ENCODE measurements around the gene HIPK4.
"Not testable (repeated sequence)": the region's sequence is repeated elsewhere in the genome, so short reads cannot be mapped to it uniquely, and the experiment has no call there.

Gene HIPK4

GRCh38 chr19:40390084-40390742 lies at the start of gene HIPK4:
HIPK4 (minus strand) TSS chr19:40390181; CDS start chr19:40389902, 279 bp downstream.
- no peak for DNase-seq

- no peak for DNase-seq
Observed at GRCh38 chr19:40438284-40438683, 48.3 kb upstream of the HIPK4 start.

- DNase-seq: peak; percentile 91 to 97 (median 94)
Observed at GRCh38 chr19:40433391-40434216, 43.6 kb upstream of the HIPK4 start.

- not testable (repeated sequence) for DNase-seq
Observed at GRCh38 chr19:40432760-40433159, 42.8 kb upstream of the HIPK4 start.

GRCh38 chr19:40431698-40432097 lies 41.7 kb upstream of the HIPK4 start:
- no peak for DNase-seq

GRCh38 chr19:40430242-40430641 lies 40.3 kb upstream of the HIPK4 start:
- DNase-seq: not testable (repeated sequence)

- DNase-seq: not testable (repeated sequence)
Observed at GRCh38 chr19:40428197-40428596, 38.2 kb upstream of the HIPK4 start.

GRCh38 chr19:40425450-40426287 lies 35.7 kb upstream of the HIPK4 start, which contains the start of gene SERTAD1:
SERTAD1 (minus strand) TSS chr19:40425992; CDS start chr19:40423546, 2,446 bp downstream.
- peak; percentile 100 for DNase-seq

GRCh38 chr19:40424637-40425449 lies 34.9 kb upstream of the HIPK4 start:
- DNase-seq: peak in 2 of 3 donors; percentile 25 to 29

GRCh38 chr19:40423938-40424337 lies 34.0 kb upstream of the HIPK4 start:
- no peak for DNase-seq

- DNase-seq: no peak
Observed at GRCh38 chr19:40422748-40423566, 33.0 kb upstream of the HIPK4 start.

- no peak for DNase-seq
Observed at GRCh38 chr19:40421993-40422747, 32.2 kb upstream of the HIPK4 start.

GRCh38 chr19:40420766-40421765 lies 31.1 kb upstream of the HIPK4 start:
- DNase-seq: peak; percentile 87 to 95 (median 89)

GRCh38 chr19:40420451-40420765 lies 30.4 kb upstream of the HIPK4 start:
- DNase-seq: no peak

GRCh38 chr19:40419780-40420179 lies 29.8 kb upstream of the HIPK4 start:
- DNase-seq: no peak

- DNase-seq: no peak
Observed at GRCh38 chr19:40419066-40419612, 29.2 kb upstream of the HIPK4 start.

- DNase-seq: no peak
Observed at GRCh38 chr19:40418040-40418439, 28.1 kb upstream of the HIPK4 start.

- no peak for DNase-seq
Observed at GRCh38 chr19:40417643-40417981, 27.6 kb upstream of the HIPK4 start.

Measured in suppressor macrophage treated with lipopolysaccharide for 1 hour (primary cell).